Kidney (tissue), 14 donors: ENCODE measurements around the gene PPT1. TPM values are rescaled to one million over a fixed set of nuclear protein-coding genes. Genes with fewer than 3 reads are reported as not detected.

Source experiments
- DNase-seq, 5 donors: peaks; one replicate each; pipeline ENCODE4 v3.0.0-alpha.2; 2013 to 2020
- FAIRE-seq: peaks from 2 replicates; lab custom pipeline; 2012; peaks lifted over from hg19 to GRCh38; lab: Jason Lieb, UNC
- H3K27ac ChIP-seq, 2 donors: one replicate each; pipeline ENCODE4 v1.7.0; 2013; ENCODE audit warnings: low read depth in 2 of 2, low read length in 2 of 2, inconsistent platforms in 1 of 2
- H3K27me3 ChIP-seq: one replicate; pipeline ENCODE4 v1.7.1; 2013; ENCODE audit warnings: low read length, inconsistent platforms; ENCODE audit not compliant: control insufficient read depth, insufficient read depth
- H3K36me3 ChIP-seq, 3 donors: one replicate each; pipeline versions ENCODE4 v1.7.0 to v1.7.1; 2013; ENCODE audit warnings: low read length in 3 of 3, control low read depth in 1 of 3, inconsistent platforms in 1 of 3; ENCODE audit not compliant: insufficient read depth in 3 of 3, control insufficient read depth in 2 of 3
- H3K4me1 ChIP-seq, 3 donors: one replicate each; pipeline versions ENCODE4 v1.7.0 to v1.7.1; 2013; ENCODE audit warnings: low read length in 3 of 3, inconsistent platforms in 1 of 3, low read depth in 1 of 3; ENCODE audit not compliant: control insufficient read depth in 2 of 3, insufficient read depth in 2 of 3
- H3K4me3 ChIP-seq, 3 donors: one replicate each; pipeline versions ENCODE4 v1.7.0 to v1.8.1; 2013; ENCODE audit warnings: low read length in 3 of 3, control low read depth in 1 of 3, inconsistent platforms in 1 of 3
- H3K9ac ChIP-seq, 3 donors: one replicate each; pipeline versions ENCODE4 v1.7.0 to v1.7.1; 2013; ENCODE audit warnings: low read length in 3 of 3, control low read depth in 1 of 3, inconsistent platforms in 1 of 3
- H3K9me3 ChIP-seq, 3 donors: one replicate each; pipeline versions ENCODE4 v1.7.0 to v1.7.1; 2013; ENCODE audit warnings: low read length in 3 of 3, control low read depth in 1 of 3, inconsistent platforms in 1 of 3; ENCODE audit not compliant: control insufficient read depth in 2 of 3, insufficient read depth in 1 of 3
- intact Hi-C: fragments of 100-400 bp; cut with DNase I; formaldehyde crosslinking; loops from one replicate; pipeline ENCODE4 v1.11.1; 2022
- polyA plus RNA-seq: library from polyadenylated mRNA; stranded (reverse); fragments of 350-450 nt; fragmentation: Illumina TruSeq; extraction: RNeasy Lipid Tissue Mini Kit (QIAGEN cat#74804); gene quantifications from one replicate; pipeline ENCODE4 v1.2.3, GENCODE V29; 2014; ENCODE audit warnings: low read depth, low replicate concordance; ENCODE audit not compliant: insufficient read depth
- total RNA-seq: library from RNA; stranded (reverse); fragmentation: NEBNext Ultra II Directional; extraction: Animal tissue kit (Norgen Biotek cat#: 25700); gene quantifications from one replicate; pipeline ENCODE4 v1.2.1, GENCODE V29; 2021
- TF ChIP-seq, protein P1 (sequence below): IDR thresholded peaks from 3 replicates; pipeline ENCODE4 v1.5.1; 2012; ENCODE audit warnings: mild to moderate bottlenecking, moderate library complexity, borderline replicate concordance; ENCODE audit not compliant: insufficient read depth; ENCODE audit errors: extremely low read depth
- donor health status: control.
- donor health status: control.
- donor health status: control.
- donor health status: control.
- donor health status: control.
- donor health status: DM: yes; HTN: yes; CAD: no.
- donor health status: Normal renal cell carcinoma (clear cell type).

PPT1 gene
- total and polyA plus RNA-seq, 2 donors from 2014 or later: 95.5 to 110 TPM

DNA sequence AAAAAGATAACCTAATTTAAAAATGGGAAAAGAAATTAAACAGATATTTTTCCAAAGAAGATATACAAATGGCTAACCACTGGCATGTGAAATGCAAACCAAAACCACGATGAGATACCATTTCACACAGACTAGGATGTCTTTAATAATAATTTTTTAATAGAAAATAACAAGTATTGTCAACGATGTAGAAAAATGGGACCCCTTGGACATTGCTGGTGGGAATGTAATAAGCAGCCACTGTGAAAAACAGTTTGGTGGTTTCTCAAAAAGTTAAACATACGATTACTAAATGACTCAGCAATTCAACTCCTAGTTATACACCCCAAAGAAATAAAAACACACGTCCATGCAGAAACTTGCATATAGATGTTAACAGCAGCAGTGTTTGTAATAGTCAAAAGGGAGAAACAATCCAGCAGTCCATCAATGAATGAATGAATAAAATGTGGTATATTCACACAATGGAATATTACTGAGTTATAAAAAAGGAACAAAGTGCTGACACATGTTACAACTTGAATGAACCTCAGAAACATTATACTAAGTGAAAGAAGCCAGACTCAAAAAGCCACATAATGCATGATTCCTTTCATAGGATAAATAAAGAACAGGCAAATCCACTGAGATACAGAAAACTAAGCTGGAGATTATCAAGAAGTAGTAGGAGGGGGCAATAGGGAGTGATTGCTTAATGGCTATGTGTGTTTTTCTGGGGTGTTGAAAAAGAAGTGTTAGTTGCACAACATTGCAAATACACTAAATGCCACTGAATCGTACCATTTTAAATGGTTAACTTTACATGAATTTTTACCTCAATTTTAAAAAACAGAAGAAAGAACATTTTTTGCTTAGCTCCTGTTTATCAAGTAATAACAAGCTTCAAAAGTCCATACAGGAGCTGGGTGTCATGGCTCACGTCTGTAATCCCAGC lies 4.1 kb downstream of the PPT1 start:
- Histone ChIP-seq H3K9ac (no peak overlapping the region), H3K27ac (no peak overlapping the region), H3K4me1 (peaks cover 0 to 5% (median 4%) of the 10 kb centered on the region in 3 donors), H3K4me3 (no peak overlapping the region), H3K36me3 (peaks cover 4 to 13% (median 9%) of the 10 kb centered on the region in 3 donors), H3K9me3 (no peaks in the 10 kb centered on the region), H3K27me3 (no peaks in the 10 kb centered on the region)
- FAIRE-seq (no peak), DNase-seq (no peak)
- intact Hi-C loops: no loop called here
- TF ChIP-seq, protein P1, sequence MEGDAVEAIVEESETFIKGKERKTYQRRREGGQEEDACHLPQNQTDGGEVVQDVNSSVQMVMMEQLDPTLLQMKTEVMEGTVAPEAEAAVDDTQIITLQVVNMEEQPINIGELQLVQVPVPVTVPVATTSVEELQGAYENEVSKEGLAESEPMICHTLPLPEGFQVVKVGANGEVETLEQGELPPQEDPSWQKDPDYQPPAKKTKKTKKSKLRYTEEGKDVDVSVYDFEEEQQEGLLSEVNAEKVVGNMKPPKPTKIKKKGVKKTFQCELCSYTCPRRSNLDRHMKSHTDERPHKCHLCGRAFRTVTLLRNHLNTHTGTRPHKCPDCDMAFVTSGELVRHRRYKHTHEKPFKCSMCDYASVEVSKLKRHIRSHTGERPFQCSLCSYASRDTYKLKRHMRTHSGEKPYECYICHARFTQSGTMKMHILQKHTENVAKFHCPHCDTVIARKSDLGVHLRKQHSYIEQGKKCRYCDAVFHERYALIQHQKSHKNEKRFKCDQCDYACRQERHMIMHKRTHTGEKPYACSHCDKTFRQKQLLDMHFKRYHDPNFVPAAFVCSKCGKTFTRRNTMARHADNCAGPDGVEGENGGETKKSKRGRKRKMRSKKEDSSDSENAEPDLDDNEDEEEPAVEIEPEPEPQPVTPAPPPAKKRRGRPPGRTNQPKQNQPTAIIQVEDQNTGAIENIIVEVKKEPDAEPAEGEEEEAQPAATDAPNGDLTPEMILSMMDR: no peak

DNA sequence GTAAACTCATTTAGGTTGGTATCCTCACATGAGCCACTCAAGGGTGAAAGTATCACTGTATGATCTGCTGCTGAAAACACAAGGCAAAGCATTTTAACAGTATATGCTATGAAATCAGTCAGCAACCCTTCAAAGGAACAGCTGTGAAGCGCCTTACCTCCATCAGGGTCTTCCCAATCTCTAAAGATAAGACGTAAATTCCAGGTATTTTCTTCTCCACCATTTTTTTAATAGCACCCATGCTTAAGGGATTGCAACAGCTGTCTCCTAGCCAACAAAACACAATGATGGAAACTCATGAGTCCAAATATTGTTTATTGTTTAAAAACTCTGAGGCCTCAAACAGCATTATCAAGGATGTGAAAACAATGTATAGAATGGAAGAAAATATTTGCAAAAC lies 4.8 kb downstream of the PPT1 start:
- no peak for FAIRE-seq
- intact Hi-C loops: no loop called here

DNA sequence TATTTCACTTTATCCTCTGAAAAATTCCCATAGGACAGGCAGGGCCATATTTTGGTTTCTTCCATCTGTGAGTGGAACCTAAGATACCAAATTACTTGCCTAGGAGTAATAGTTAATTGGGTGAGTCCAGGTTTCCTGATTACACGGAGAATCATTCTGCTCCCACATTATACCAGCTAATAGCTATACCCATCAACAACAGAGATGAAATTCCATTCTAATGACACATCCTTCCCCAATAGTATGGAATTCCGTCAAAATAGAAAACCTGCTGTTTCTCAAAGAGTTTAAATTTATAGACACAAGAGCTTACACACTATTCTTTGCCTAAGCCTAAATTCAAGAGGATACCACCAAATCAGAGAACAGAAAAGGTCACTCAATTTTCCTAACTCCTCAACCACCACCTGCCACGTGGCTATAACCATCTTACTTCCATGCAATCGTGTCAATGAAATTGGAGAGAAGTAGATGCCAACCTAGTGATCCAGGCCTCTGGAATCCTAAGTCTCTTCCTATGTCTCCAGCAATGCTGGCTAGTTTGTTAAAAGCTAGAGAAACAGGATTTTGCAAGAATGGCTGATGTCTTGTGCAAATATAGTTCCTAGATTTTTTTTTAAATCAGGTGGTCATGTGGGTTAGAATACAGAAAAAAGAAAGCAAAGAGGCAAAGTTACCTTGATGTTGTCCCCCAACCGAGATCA lies 6.2 kb downstream of the PPT1 start:
- no peak overlapping the region for H3K9ac ChIP-seq
- H3K27ac ChIP-seq: no peak overlapping the region
- peaks cover 4 to 13% (median 9%) of the 10 kb centered on the region in 3 donors for H3K36me3 ChIP-seq
- DNase-seq (no peak), FAIRE-seq (no peak)
- H3K4me1 ChIP-seq: no peaks in the 10 kb centered on the region
- H3K27me3 ChIP-seq: no peaks in the 10 kb centered on the region
- H3K4me3 ChIP-seq: no peak overlapping the region
- TF ChIP-seq, protein P1: no peak
- H3K9me3 ChIP-seq: no peaks in the 10 kb centered on the region
- intact Hi-C loops: no loop called here

More for the DNA sequence above, 4.8 kb downstream of the PPT1 start:
- TF ChIP-seq, protein P1: no peak
- Histone ChIP-seq H3K27ac (no peak overlapping the region), H3K4me3 (no peak overlapping the region), H3K4me1 (peaks cover 0 to 5% (median 0%) of the 10 kb centered on the region in 3 donors), H3K9me3 (no peaks in the 10 kb centered on the region), H3K36me3 (peaks cover 4 to 13% (median 9%) of the 10 kb centered on the region in 3 donors), H3K27me3 (no peaks in the 10 kb centered on the region), H3K9ac (no peak overlapping the region)
- no peak for DNase-seq
